Thyroid gland (tissue), 4 donors: ENCODE measurements around the gene EDAR.

Source experiments
- POLR2A ChIP-seq, 2 donors: fragments of 450-650 bp; IDR thresholded peaks; one replicate each; pipeline ENCODE4 v1.6.1; 2017; ENCODE audit warnings: antibody characterized with exemption in 2 of 2, mild to moderate bottlenecking in 2 of 2, moderate library complexity in 1 of 2
- TF ChIP-seq, protein P1 (sequence below), 6 experiments: fragments of 200-600 bp in 3 of 6; fragments of 450-650 bp in 3 of 6; sonication (generic) in 3 of 6; IDR thresholded peaks; one replicate each; pipeline ENCODE4 v1.5.1; 2016 to 2019; ENCODE audit warnings: antibody characterized with exemption in 6 of 6, mild to moderate bottlenecking in 2 of 6, inconsistent platforms in 1 of 6, moderate library complexity in 1 of 6

GRCh38 chr2:109033171-109033570 lies 44.2 kb upstream of the EDAR start:
- TF ChIP-seq, protein P1, sequence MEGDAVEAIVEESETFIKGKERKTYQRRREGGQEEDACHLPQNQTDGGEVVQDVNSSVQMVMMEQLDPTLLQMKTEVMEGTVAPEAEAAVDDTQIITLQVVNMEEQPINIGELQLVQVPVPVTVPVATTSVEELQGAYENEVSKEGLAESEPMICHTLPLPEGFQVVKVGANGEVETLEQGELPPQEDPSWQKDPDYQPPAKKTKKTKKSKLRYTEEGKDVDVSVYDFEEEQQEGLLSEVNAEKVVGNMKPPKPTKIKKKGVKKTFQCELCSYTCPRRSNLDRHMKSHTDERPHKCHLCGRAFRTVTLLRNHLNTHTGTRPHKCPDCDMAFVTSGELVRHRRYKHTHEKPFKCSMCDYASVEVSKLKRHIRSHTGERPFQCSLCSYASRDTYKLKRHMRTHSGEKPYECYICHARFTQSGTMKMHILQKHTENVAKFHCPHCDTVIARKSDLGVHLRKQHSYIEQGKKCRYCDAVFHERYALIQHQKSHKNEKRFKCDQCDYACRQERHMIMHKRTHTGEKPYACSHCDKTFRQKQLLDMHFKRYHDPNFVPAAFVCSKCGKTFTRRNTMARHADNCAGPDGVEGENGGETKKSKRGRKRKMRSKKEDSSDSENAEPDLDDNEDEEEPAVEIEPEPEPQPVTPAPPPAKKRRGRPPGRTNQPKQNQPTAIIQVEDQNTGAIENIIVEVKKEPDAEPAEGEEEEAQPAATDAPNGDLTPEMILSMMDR (IDR thresholded peaks at IDR 0.05): no peak
- no peak for TF ChIP-seq POLR2A (IDR thresholded peaks at IDR 0.05)
